ENCODE measurements around the gene DXO. TPM values are rescaled to one million over a fixed set of nuclear protein-coding genes. Genes with fewer than 3 reads are reported as not detected.

Gene DXO
- total and polyA plus RNA-seq, 2 of the 13 experiments (the other 11 are each of a cell fraction or from before 2014, with no cell fraction given) = 18.6 to 26.2 TPM

DNA sequence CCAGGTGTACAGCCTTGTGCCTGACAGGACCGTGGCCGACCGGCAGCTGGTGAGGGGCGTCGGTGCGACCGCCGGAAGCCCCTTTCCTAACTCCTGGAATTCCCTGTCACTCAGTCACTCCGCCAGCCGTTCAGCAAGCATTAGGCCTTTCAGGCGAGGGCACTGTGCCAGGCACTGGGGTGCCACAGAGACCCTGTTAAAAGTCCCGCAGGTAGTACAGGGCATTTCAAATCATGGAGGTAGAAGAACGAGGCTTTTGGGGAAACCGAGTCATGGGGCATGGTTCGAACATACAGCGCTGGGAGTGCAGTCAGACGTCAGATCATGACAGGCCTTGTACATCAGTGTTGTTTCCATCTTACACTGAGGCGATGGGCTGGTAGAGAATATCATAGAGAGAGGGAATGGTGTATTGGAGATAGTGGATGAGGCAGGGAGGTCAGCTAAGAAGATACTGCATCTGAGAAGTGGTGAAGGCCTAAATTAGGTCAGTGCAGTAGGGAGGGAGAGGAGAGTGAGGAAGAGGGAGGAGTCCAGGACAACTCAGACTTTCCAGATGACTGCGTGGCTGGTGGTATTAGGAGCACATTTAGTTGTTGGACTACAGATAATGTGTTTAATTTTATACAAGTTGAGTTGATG is 892 bp upstream of the DXO start (continued):
- TF ChIP-seq, protein P1, sequence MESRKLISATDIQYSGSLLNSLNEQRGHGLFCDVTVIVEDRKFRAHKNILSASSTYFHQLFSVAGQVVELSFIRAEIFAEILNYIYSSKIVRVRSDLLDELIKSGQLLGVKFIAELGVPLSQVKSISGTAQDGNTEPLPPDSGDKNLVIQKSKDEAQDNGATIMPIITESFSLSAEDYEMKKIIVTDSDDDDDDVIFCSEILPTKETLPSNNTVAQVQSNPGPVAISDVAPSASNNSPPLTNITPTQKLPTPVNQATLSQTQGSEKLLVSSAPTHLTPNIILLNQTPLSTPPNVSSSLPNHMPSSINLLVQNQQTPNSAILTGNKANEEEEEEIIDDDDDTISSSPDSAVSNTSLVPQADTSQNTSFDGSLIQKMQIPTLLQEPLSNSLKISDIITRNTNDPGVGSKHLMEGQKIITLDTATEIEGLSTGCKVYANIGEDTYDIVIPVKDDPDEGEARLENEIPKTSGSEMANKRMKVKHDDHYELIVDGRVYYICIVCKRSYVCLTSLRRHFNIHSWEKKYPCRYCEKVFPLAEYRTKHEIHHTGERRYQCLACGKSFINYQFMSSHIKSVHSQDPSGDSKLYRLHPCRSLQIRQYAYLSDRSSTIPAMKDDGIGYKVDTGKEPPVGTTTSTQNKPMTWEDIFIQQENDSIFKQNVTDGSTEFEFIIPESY (CRISPR knock-in tag; IDR thresholded peaks at IDR 0.05) = no peak
- no peak for TF ChIP-seq ZNF546 (CRISPR knock-in tag; conservative IDR thresholded peaks at IDR 0.05)
- no peak for TF ChIP-seq CBX2 (IDR thresholded peaks at IDR 0.05; ENCODE audit: low read depth, low read length)
- no peak for TF ChIP-seq CBX2 (CRISPR knock-in tag; IDR thresholded peaks at IDR 0.05; ENCODE audit: low read depth)
- 0 out of 2 replicates have a peak, but pooled peaks have one; percentile 1 for TF ChIP-seq MEF2D (CRISPR knock-in tag; IDR thresholded peaks at IDR 0.05)
- TF ChIP-seq ZNF619 (CRISPR knock-in tag; IDR thresholded peaks at IDR 0.05) = peak; percentile 22; the same call in 1 of the 2 replicates
- TF ChIP-seq NCOA1 (CRISPR knock-in tag; IDR thresholded peaks at IDR 0.05) = no peak
- TF ChIP-seq ZNF709 (CRISPR knock-in tag; IDR thresholded peaks at IDR 0.05) = peak; percentile 9; the same call in 1 of the 2 replicates
- peak; percentile 45 for TF ChIP-seq XRCC5 (optimal IDR thresholded peaks at IDR 0.05; ENCODE audit: low read length)
- TF ChIP-seq ARNT (IDR thresholded peaks at IDR 0.05) = no peak
- TF ChIP-seq, protein P2, sequence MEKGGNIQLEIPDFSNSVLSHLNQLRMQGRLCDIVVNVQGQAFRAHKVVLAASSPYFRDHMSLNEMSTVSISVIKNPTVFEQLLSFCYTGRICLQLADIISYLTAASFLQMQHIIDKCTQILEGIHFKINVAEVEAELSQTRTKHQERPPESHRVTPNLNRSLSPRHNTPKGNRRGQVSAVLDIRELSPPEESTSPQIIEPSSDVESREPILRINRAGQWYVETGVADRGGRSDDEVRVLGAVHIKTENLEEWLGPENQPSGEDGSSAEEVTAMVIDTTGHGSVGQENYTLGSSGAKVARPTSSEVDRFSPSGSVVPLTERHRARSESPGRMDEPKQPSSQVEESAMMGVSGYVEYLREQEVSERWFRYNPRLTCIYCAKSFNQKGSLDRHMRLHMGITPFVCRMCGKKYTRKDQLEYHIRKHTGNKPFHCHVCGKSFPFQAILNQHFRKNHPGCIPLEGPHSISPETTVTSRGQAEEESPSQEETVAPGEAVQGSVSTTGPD (CRISPR knock-in tag; IDR thresholded peaks at IDR 0.05) = no peak
- TF ChIP-seq HMGA1 (CRISPR knock-in tag; conservative IDR thresholded peaks at IDR 0.05) = no peak
- TF ChIP-seq ZNF335 (CRISPR knock-in tag; IDR thresholded peaks at IDR 0.05) = no peak
- TF ChIP-seq, protein P3, sequence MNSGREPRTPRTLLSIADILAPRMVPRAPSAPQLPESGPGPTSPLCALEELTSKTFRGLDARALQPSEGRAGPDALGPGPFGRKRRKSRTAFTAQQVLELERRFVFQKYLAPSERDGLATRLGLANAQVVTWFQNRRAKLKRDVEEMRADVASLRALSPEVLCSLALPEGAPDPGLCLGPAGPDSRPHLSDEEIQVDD (CRISPR knock-in tag; IDR thresholded peaks at IDR 0.05; ENCODE audit: borderline replicate concordance) = no peak
- TF ChIP-seq BORCS8-MEF2B (CRISPR knock-in tag; IDR thresholded peaks at IDR 0.05) = peak; percentile 58; the same call in 1 of the 2 replicates
- TF ChIP-seq NR2F6 (IDR thresholded peaks at IDR 0.05) = no peak; the same call in 1 of the 2 replicates
- no peak for TF ChIP-seq NR2F6 (CRISPR knock-in tag; IDR thresholded peaks at IDR 0.05)
- peak; percentile 86; the same call in 1 of the 2 replicates for TF ChIP-seq ZNF160 (CRISPR knock-in tag; IDR thresholded peaks at IDR 0.05)
- TF ChIP-seq CHD2 (IDR thresholded peaks at IDR 0.05; ENCODE audit: low read depth, low read length) = no peak
- no peak for TF ChIP-seq ZNF792 (CRISPR knock-in tag; IDR thresholded peaks at IDR 0.05)
- no peak for TF ChIP-seq SALL2 (CRISPR knock-in tag; IDR thresholded peaks at IDR 0.05)
- TF ChIP-seq EP300 (IDR thresholded peaks at IDR 0.05; ENCODE audit: low read depth in 2 of 2, low read length in 2 of 2) = no peak
- no peak for TF ChIP-seq EP300 (CRISPR knock-in tag; IDR thresholded peaks at IDR 0.05; ENCODE audit: borderline replicate concordance)
- peak; percentile 24; the same call in 1 of the 2 replicates for TF ChIP-seq MEIS2 (CRISPR knock-in tag; IDR thresholded peaks at IDR 0.05)
- no peak for TF ChIP-seq FIP1L1 (IDR thresholded peaks at IDR 0.05; ENCODE audit: borderline replicate concordance, insufficient read depth, low read depth, low read length)
- TF ChIP-seq CCAR2 (optimal IDR thresholded peaks at IDR 0.05; ENCODE audit: low read depth, low read length) = no peak
- TF ChIP-seq, protein P4, sequence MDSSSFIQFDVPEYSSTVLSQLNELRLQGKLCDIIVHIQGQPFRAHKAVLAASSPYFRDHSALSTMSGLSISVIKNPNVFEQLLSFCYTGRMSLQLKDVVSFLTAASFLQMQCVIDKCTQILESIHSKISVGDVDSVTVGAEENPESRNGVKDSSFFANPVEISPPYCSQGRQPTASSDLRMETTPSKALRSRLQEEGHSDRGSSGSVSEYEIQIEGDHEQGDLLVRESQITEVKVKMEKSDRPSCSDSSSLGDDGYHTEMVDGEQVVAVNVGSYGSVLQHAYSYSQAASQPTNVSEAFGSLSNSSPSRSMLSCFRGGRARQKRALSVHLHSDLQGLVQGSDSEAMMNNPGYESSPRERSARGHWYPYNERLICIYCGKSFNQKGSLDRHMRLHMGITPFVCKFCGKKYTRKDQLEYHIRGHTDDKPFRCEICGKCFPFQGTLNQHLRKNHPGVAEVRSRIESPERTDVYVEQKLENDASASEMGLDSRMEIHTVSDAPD (CRISPR knock-in tag; IDR thresholded peaks at IDR 0.05) = no peak
- TF ChIP-seq KDM5B (CRISPR knock-in tag; IDR thresholded peaks at IDR 0.05; ENCODE audit: borderline replicate concordance) = no peak
- TF ChIP-seq FOSL2 (CRISPR knock-in tag; IDR thresholded peaks at IDR 0.05) = no peak

Data from HepG2 (cell line).